GM19452 (cell line): ENCODE measurements around the gene KCNJ18.
"Not testable (repeated sequence)": the region's sequence is repeated elsewhere in the genome, so short reads cannot be mapped to it uniquely, and the experiment has no call there.

ENCODE experiments used
- ATAC-seq: cut with Tn5 transposase; IDR thresholded peaks from one replicate; pipeline ENCODE4 v1.9.1; 2021; ENCODE audit not compliant: unreplicated experiment

The KCNJ18 gene

GRCh38 chr17:21702029-21702428 lies 9.7 kb downstream of the KCNJ18 start:
- not testable (repeated sequence) for ATAC-seq

- not testable (repeated sequence) for ATAC-seq
Measured at GRCh38 chr17:21702521-21702920, 10.2 kb downstream of the KCNJ18 start.

DNA sequence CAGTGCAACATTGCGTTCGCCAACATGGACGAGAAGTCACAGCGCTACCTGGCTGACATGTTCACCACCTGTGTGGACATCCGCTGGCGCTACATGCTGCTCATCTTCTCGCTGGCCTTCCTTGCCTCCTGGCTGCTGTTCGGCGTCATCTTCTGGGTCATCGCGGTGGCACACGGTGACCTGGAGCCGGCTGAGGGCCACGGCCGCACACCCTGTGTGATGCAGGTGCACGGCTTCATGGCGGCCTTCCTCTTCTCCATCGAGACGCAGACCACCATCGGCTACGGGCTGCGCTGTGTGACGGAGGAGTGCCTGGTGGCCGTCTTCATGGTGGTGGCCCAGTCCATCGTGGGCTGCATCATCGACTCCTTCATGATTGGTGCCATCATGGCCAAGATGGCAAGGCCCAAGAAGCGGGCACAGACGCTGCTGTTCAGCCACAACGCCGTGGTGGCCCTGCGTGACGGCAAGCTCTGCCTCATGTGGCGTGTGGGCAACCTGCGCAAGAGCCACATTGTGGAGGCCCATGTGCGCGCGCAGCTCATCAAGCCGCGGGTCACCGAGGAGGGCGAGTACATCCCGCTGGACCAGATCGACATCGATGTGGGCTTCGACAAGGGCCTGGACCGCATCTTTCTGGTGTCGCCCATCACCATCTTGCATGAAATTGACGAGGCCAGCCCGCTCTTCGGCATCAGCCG lies 10.8 kb downstream of the KCNJ18 start:
- ATAC-seq: not testable (repeated sequence)

GRCh38 chr17:21703891-21704872 lies 11.9 kb downstream of the KCNJ18 start:
- not testable (repeated sequence) for ATAC-seq

DNA sequence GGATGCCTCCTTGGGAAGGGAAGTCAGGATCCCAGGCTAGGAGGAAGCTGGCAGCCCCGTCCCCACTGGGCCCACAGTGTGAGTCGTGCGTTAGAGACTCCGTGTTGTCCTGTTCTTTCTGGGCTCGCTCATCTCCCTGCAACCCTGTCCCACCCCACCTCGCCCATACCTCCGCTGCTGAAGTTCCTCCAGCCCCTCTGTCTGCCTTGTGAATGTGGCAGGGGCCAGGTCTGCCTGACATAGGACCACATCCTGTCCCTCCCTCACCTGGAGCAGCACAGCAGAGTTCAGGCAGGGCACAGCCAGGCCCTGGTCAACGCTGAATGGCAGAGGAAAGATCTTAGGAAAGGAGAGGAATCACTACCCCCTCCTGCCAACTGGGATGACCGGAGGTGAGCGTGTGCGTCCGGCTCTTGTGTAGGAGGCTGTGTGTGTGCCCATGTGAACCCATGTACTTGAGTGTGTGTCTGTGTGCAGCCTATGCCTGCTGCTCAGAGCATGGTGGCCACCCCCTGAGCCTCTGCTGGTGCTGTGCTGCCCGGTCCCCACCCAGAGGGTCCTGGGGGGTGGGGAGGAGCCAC lies 12.8 kb downstream of the KCNJ18 start:
- no peak for ATAC-seq

DNA sequence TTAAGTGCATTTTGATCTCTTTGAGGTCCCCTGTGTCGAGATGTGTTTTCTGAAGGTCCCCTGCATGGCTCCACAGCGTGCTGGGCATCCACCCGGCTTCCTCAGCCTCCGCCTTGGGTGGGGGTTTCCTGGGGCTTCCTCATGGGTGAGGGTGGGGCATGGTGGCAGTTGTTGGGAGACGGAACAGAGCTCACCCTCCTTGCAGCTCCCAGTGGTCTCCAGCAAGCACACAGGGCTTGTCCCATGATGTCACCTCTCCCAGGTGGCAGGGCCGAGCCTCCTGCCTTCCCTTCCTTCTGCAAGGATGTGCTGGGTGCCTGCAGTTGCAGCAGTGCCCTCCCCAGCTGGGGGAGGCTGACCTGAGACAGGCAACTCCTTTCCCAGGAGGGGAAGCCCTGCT lies 13.4 kb downstream of the KCNJ18 start:
- ATAC-seq: not testable (repeated sequence)

GRCh38 chr17:21706546-21706945 lies 14.2 kb downstream of the KCNJ18 start:
- not testable (repeated sequence) for ATAC-seq

DNA sequence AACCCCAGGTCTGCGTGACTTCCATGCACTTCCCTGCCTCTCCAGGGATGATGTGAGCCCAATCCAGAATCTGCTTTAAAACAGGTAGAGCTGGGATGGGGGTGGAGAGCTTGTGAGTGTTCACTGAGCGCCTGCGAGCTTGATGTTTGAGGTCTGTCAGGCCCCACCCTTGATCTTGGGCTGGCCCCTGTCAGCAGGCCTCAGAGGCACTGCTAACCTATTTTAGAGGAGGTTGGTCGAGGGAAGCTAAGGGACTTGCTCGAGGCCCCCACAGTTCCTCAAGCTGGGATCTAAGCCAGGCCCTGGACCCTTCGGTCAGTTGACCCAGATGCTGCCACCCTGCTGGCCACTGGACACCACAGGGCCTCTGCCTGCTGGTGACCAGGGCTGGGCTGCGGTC lies 14.8 kb downstream of the KCNJ18 start:
- not testable (repeated sequence) for ATAC-seq

DNA sequence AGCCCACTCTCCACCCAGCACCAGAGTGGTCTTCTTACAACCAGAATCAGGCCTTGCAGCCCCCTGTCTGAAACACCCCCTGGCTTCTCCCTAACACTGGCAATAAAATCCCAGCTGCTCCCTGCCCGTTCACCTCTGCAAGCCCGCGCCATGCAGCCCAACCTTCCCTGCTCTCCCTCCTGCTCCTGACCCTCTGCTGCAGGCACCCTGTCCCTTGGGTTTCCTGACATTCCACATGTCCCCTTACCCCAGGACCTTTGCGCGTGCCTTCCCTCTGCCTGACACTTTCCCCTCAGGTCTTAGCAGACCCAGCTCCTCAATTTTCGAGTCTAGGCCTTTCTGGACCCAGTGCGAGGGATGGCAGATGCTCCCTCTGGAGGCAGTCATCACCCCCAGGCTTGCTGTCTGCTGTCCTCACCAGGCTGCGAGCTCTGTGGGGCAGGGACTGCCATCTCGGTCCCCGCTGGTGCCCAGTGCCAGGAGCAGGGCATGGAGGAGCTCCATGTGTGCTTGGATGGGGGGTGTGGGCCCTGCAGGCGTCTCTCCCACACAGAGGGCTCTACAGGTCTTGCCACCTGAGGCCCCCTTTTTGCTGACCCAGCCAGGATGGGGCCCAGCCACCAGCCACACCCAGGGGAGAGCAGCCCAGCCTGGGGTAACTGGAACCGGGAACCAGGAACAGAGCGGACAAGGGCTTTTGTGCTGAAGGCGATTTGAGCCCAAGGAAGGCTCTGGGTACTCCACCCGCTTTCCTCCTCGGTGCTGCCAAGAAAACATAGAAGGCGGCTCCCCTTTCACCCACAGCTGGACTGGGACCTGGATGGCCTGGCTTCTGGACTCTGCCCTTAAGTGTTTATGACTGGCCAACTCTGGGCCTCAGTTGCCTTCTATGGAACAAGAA lies 15.6 kb downstream of the KCNJ18 start:
- ATAC-seq: not testable (repeated sequence)

GRCh38 chr17:21708612-21709535 lies 16.6 kb downstream of the KCNJ18 start:
- not testable (repeated sequence) for ATAC-seq

DNA sequence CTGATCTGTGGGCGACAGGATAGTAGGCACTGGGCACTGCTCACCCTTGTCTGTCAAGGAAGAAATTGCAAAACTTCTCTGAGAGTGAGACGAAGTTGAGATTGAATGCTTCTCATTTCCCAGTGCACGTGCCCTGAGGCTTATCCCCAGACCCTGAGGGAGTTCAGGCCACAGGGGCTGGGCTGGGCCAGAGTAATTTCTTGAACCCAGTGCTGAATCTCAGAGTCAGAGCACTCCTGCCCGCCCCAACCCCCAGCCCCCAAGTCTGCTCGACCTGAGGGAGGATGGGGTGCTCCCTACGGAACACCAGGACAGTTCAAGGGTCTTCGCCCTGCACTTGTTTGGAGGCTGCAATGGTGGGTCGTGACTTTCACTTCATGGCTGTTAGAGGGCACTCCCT lies 17.7 kb downstream of the KCNJ18 start:
- not testable (repeated sequence) for ATAC-seq

- not testable (repeated sequence) for ATAC-seq
Measured at GRCh38 chr17:21710486-21710885, 18.2 kb downstream of the KCNJ18 start.

- no peak for ATAC-seq
Measured at GRCh38 chr17:21711182-21711581, 18.9 kb downstream of the KCNJ18 start.

GRCh38 chr17:21713020-21713419 lies 20.7 kb downstream of the KCNJ18 start:
- ATAC-seq: not testable (repeated sequence)

DNA sequence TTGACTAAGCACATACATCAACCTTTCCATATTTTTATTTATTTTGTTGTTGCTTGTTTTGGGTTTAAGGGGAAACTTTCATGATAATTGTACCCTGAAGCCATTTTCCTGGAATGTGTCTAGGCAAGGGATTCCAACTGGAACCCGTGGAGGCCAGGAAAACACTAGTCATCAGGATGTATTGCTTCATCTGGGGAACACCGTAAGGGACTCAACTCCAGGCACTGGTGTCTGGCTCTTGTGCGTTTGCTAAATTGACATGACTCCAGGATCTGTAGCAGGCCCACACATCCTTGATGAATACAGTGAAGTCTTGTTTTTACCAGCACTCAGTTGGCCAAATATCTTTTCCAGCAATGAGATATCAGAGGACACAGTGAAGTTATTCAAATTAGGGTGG lies 21.3 kb downstream of the KCNJ18 start:
- ATAC-seq: not testable (repeated sequence)

- ATAC-seq: not testable (repeated sequence)
Measured at GRCh38 chr17:21714676-21715075, 22.4 kb downstream of the KCNJ18 start.

DNA sequence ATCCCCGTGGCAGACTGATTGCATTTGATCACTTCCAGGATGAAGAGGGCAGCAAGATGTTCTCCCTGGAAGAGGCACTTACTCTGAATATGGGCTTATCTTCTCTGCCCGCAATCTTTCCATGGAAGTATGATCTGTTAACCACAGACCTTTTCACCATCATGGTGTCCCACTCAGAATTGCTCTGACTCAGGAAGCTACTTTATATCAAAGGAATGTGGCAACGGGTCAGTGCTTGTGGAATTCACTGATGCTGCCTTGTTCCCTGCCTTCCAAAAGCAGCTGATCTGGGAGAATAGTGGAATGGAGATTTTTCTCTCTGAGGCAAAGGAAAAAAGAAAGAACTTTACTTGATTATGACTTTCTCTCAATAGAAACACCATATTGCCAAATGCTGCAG lies 23.6 kb downstream of the KCNJ18 start:
- ATAC-seq: not testable (repeated sequence)

DNA sequence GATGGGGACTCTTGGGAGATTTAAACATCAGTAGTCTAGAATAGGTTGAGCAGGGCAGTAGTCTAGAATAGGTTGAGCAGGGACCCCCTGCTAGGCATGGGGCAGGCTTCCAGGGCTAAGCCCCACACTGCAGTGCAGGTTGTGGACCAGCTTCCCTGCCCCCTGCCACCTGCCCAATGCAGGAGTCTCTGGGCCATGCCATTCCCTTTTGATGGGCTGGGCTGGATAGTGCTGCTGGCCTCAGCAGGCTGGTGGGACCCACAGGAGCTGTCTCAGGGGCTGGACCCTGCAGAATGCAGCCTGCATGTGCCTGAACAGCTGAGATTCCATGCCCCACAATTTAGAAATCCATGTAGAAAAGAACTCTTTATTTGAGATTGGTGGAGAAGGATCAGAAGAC lies 26.6 kb downstream of the KCNJ18 start:
- ATAC-seq: not testable (repeated sequence)

DNA sequence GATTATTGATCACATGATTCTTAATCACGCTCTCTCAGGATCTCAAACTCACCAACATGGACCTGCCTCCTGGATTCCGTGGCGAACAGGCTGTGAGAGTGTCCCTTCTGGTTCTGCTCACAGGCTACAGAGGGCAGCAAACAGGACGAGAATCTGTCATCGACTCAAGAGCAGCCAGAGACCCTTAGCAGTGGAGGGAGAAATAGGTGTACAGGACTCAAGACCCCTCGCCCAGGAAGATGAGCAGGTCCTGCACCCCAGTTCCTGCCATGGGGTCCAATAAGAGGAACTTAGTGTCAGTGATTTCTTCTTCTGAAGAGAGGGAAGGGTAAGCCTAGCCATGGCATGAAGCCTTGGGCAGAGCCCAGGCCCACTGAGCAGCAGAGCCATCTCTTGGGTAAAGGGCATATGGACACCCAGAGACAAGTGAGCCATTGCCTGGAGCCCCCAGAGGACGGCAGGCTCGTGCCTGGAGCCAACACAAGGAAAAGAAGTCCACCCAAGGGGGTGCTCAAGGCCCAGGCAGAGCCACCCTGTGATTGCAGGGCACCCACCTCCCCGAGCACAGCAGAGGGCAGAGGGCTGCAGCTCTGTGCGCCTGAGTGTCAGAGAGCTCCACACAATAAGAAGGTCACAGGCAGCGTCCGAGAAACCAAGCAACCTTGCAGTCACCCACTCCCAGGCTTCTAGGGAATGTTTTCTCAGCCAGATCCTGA lies 27.3 kb downstream of the KCNJ18 start:
- not testable (repeated sequence) for ATAC-seq
